Spleen (tissue), 7 donors: ENCODE measurements around the gene OR2S2.

Experiments
- POLR2A ChIP-seq, 3 donors: fragments of 450-650 bp; IDR thresholded peaks; one replicate each; pipeline ENCODE4 v1.5.1; 2017; ENCODE audit warnings: antibody characterized with exemption in 3 of 3, mild to moderate bottlenecking in 1 of 3
- TF ChIP-seq, protein P1 (sequence below), 11 experiments: fragments of 200-600 bp in 7 of 11; fragments of 450-650 bp in 4 of 11; sonication (generic) in 4 of 11; IDR thresholded peaks in 8 of 11; conservative IDR thresholded peaks in 3 of 11; 1 replicate in 7 of 11; 2 replicates in 4 of 11; pipeline versions ENCODE4 v1.4.0 to v1.8.0; 2016 to 2021; ENCODE audit warnings: antibody characterized with exemption in 11 of 11, inconsistent platforms in 4 of 11, mild to moderate bottlenecking in 1 of 11
- donor health status: DM: no; HTN: no; CAD: no; lungs with moderate emphysema.
- donor health status: DM: no; HTN: no; CAD: no.
- donor health status: DM: no; HTN: no; CAD: no.

DNA sequence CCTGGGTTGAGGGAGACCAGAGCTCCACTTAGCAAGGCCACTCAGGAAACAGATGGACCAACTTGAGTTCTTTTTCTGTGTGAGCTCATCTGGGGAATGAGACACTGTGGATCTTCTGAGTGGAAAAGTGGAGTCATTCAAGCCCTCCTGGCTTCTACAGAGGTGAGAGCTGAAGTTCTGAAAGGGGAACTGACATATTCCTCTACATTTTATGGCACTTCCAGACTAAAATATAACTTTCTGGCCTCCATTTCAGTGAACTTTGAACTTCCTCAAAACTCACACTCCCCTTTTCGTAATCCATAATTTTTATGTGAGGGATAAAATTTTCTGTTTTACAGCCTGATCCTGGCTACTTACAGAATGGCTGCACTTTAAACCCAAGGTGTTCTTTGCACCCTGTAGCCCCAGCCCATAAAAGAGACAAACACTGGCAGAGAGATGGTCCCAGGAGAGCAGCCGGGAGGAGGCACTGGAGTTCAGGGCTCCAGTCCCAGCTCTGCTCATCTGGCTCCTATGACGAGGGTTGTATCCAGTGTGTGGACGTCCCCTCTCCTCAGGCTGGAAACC lies 37.8 kb downstream of the OR2S2 start:
- TF ChIP-seq, protein P1, sequence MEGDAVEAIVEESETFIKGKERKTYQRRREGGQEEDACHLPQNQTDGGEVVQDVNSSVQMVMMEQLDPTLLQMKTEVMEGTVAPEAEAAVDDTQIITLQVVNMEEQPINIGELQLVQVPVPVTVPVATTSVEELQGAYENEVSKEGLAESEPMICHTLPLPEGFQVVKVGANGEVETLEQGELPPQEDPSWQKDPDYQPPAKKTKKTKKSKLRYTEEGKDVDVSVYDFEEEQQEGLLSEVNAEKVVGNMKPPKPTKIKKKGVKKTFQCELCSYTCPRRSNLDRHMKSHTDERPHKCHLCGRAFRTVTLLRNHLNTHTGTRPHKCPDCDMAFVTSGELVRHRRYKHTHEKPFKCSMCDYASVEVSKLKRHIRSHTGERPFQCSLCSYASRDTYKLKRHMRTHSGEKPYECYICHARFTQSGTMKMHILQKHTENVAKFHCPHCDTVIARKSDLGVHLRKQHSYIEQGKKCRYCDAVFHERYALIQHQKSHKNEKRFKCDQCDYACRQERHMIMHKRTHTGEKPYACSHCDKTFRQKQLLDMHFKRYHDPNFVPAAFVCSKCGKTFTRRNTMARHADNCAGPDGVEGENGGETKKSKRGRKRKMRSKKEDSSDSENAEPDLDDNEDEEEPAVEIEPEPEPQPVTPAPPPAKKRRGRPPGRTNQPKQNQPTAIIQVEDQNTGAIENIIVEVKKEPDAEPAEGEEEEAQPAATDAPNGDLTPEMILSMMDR (IDR thresholded peaks at IDR 0.05 in 8 of 11, conservative IDR thresholded peaks at IDR 0.05 in 3 of 11), result no peak
- no peak for TF ChIP-seq POLR2A (IDR thresholded peaks at IDR 0.05)
